Measurements from ENCODE around the gene OBSL1.

The OBSL1 gene

DNA sequence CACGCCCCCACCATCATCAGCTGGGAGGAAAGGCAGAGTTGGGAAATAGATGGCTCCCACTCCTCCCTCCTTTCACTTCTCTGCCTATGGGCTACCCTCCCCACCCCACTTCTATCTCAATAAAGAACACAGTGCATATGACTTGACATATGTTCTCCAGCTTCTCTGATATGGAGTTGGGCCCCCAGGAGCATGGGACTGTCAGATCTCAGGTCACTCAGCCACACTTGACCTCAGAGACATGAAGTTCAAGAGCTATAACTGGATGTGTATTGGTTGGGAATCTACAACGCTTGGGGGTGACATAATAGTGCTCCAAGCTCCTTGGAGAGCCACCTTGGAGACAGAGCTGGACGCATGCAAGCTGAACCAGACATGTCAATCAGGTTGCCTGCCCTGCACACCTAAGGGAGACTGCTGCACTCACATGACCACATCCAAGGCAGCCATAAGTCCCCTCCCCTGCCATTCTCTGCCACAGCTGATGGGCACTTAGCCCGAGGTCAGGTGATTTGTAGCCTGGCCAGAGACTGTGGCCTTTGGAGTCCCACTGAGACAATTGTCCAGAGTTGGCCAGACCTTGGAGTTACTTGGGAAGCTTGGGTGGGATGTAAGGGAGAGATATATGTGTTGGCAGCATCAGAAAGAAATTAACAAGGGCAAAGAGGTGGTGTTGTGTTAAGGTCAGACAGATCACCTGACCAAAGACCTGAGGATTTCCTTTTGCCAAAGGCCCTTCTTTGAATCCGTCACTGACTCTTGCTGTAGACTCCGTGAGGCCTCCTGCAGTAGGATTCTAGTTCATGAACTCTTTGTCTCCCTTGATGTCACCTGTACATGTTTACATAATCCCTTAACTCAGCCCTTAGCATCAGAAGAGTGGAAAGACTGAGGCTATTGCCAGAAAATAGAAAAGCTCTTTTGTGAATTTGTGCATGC, 4.5 kb upstream of the OBSL1 start:
- H2BK5ac ChIP-seq (ENCODE audit: low read length), result no peak overlapping the region
- H3K14ac ChIP-seq (ENCODE audit: low read length), result no peak overlapping the region
- peaks cover 0 to 3% (median 0%) of the 10 kb centered on the region in 3 experiments for H3K27me3 ChIP-seq (ENCODE audit: control insufficient read depth in 3 of 3, insufficient read depth in 3 of 3, low read depth in 1 of 3, low read length in 3 of 3)
- H4K8ac ChIP-seq (ENCODE audit: low read depth, low read length), result no peak overlapping the region
- DNase-seq (ENCODE audit: low spot score), result no peak
- no peak overlapping the region for H3K23ac ChIP-seq (ENCODE audit: low read depth, low read length, poor library complexity)
- no peak overlapping the region for H2BK120ac ChIP-seq (ENCODE audit: low read depth, low read length)
- peak overlapping the region; percentile 25 for H3K18ac ChIP-seq (ENCODE audit: low read length)
- peak overlapping the region in 1 of 2 donors; percentile 9 for H3K4me3 ChIP-seq (ENCODE audit: low read length in 2 of 2)
- H3K4me1 ChIP-seq (ENCODE audit: control insufficient read depth in 2 of 2, insufficient read depth in 1 of 2, low read depth in 1 of 2, low read length in 2 of 2), result peaks cover 25 to 27% of the 10 kb centered on the region in 2 donors
- no peaks in the 10 kb centered on the region for H3K79me1 ChIP-seq (ENCODE audit: low read depth, low read length)
- WGBS, 2 donors (ENCODE audit: extremely low coverage in 2 of 2, insufficient read length in 2 of 2, insufficient replicate concordance in 1 of 2), result no CpG with 5 or more reads among the region's 6 CpGs
- H3K27ac ChIP-seq (replicated peaks; ENCODE audit: low read length), result no peak overlapping the region
- no peak overlapping the region for H4K91ac ChIP-seq (ENCODE audit: low read depth, low read length, poor library complexity)
- no peaks in the 10 kb centered on the region for H3K9me3 ChIP-seq (replicated peaks in 1 of 2; ENCODE audit: control insufficient read depth in 2 of 2, insufficient read depth in 1 of 2, low read depth in 1 of 2, low read length in 2 of 2)
- peak overlapping the region; percentile 91 for H2AFZ ChIP-seq (ENCODE audit: low read length)
- H2BK12ac ChIP-seq (ENCODE audit: low read length), result peak overlapping the region; percentile 92
- H3K4me2 ChIP-seq (ENCODE audit: insufficient read depth, low read length, poor library complexity, severe bottlenecking), result no peak overlapping the region
- no peak overlapping the region for H3K9ac ChIP-seq (ENCODE audit: low read depth, low read length, poor library complexity)
- no peaks in the 10 kb centered on the region for H3K36me3 ChIP-seq (replicated peaks in 1 of 2; ENCODE audit: control insufficient read depth in 2 of 2, insufficient read depth in 2 of 2, low read length in 2 of 2)
- peak overlapping the region; percentile 55 for H2BK15ac ChIP-seq (ENCODE audit: low read length)
- H2AK5ac ChIP-seq (ENCODE audit: low read depth, low read length), result peak overlapping the region; percentile 81
- no peak overlapping the region for H3K4ac ChIP-seq (ENCODE audit: low read length)

DNA sequence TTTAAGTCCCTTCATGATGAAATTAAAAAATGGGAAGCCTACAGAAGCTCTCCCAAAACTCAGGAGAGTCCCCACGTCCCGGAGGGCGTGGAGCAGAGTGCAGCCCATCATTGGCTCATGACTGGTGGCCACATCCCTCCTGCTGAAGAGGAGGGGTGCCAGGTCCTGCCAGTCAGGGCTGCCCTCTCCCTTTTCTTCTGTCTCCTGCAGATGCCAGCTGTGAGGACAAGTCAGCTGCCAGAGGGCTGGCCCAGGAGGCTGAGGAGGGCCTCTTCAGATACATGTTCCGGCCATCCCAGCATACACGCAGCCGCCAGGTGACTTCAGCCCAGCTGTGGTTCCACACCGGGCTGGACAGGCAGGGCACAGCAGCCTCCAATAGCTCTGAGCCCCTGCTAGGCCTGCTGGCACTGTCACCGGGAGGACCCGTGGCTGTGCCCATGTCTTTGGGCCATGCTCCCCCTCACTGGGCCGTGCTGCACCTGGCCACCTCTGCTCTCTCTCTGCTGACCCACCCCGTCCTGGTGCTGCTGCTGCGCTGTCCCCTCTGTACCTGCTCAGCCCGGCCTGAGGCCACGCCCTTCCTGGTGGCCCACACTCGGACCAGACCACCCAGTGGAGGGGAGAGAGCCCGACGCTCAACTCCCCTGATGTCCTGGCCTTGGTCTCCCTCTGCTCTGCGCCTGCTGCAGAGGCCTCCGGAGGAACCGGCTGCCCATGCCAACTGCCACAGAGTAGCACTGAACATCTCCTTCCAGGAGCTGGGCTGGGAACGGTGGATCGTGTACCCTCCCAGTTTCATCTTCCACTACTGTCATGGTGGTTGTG, 3.4 kb upstream of the OBSL1 start:
- Histone ChIP-seq H2BK12ac (ENCODE audit: low read length) (peak overlapping the region; percentile 92), H3K9ac (ENCODE audit: low read depth, low read length, poor library complexity) (peak overlapping the region; percentile 24), H3K14ac (ENCODE audit: low read length) (peak overlapping the region; percentile 5), H3K4me2 (ENCODE audit: insufficient read depth, low read length, poor library complexity, severe bottlenecking) (no peak overlapping the region), H3K27me3 (ENCODE audit: control insufficient read depth in 3 of 3, insufficient read depth in 3 of 3, low read depth in 1 of 3, low read length in 3 of 3) (peaks cover 0 to 3% (median 2%) of the 10 kb centered on the region in 3 experiments), H3K79me1 (ENCODE audit: low read depth, low read length) (peaks cover 9% of the 10 kb centered on the region), H3K27ac (replicated peaks; ENCODE audit: low read length) (no peak overlapping the region), H4K91ac (ENCODE audit: low read depth, low read length, poor library complexity) (no peak overlapping the region), H3K4me1 (ENCODE audit: control insufficient read depth in 2 of 2, insufficient read depth in 1 of 2, low read depth in 1 of 2, low read length in 2 of 2) (peaks cover 25 to 30% of the 10 kb centered on the region in 2 donors), H4K8ac (ENCODE audit: low read depth, low read length) (peak overlapping the region; percentile 85), H2AK5ac (ENCODE audit: low read depth, low read length) (peak overlapping the region; percentile 81), H2AFZ (ENCODE audit: low read length) (no peak overlapping the region), H2BK15ac (ENCODE audit: low read length) (peak overlapping the region; percentile 55), H3K23ac (ENCODE audit: low read depth, low read length, poor library complexity) (peak overlapping the region; percentile 11), H3K9me3 (replicated peaks in 1 of 2; ENCODE audit: control insufficient read depth in 2 of 2, insufficient read depth in 1 of 2, low read depth in 1 of 2, low read length in 2 of 2) (no peaks in the 10 kb centered on the region), H2BK120ac (ENCODE audit: low read depth, low read length) (peak overlapping the region; percentile 82), H3K18ac (ENCODE audit: low read length) (peak overlapping the region; percentile 66), H3K4me3 (ENCODE audit: low read length in 2 of 2) (no peak overlapping the region), H2BK5ac (ENCODE audit: low read length) (peak overlapping the region; percentile 80), H3K36me3 (replicated peaks in 1 of 2; ENCODE audit: control insufficient read depth in 2 of 2, insufficient read depth in 2 of 2, low read length in 2 of 2) (peaks cover 0 to 5% of the 10 kb centered on the region in 2 donors), H3K4ac (ENCODE audit: low read length) (no peak overlapping the region)
- no CpG with 5 or more reads among the region's 22 CpGs for WGBS, 2 donors (ENCODE audit: extremely low coverage in 2 of 2, insufficient read length in 2 of 2, insufficient replicate concordance in 1 of 2)
- no peak for DNase-seq (ENCODE audit: low spot score)

DNA sequence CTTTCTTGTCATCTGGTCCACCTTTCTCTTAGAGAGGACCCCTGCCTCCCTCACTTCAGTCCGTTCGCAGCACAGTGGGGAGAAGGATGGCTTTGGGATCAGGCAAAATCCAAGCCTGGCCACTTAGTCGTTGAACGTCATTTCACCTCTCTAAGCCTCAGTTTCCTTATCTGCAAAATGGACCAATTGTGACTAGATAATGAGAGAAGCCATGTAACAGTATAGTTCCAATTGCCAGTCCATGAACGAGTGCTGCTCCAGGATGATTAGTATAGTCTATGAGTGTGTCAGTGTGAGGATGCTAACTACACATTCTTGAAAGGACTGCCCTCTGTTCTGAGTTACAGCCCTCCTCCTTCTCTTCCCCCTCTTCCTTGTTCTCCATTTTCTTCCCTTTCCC, 1.8 kb upstream of the OBSL1 start:
- H3K27me3 ChIP-seq (ENCODE audit: control insufficient read depth in 3 of 3, insufficient read depth in 3 of 3, low read depth in 1 of 3, low read length in 3 of 3), result peaks cover 0 to 3% (median 2%) of the 10 kb centered on the region in 3 experiments
- no peak overlapping the region for H3K4me3 ChIP-seq (ENCODE audit: low read length in 2 of 2)
- no peak overlapping the region for H3K27ac ChIP-seq (replicated peaks; ENCODE audit: low read length)
- H3K23ac ChIP-seq (ENCODE audit: low read depth, low read length, poor library complexity), result no peak overlapping the region
- H2BK15ac ChIP-seq (ENCODE audit: low read length), result no peak overlapping the region
- no peaks in the 10 kb centered on the region for H3K9me3 ChIP-seq (replicated peaks in 1 of 2; ENCODE audit: control insufficient read depth in 2 of 2, insufficient read depth in 1 of 2, low read depth in 1 of 2, low read length in 2 of 2)
- no peak overlapping the region for H4K91ac ChIP-seq (ENCODE audit: low read depth, low read length, poor library complexity)
- H3K9ac ChIP-seq (ENCODE audit: low read depth, low read length, poor library complexity), result no peak overlapping the region
- no peak overlapping the region for H4K8ac ChIP-seq (ENCODE audit: low read depth, low read length)
- H3K4ac ChIP-seq (ENCODE audit: low read length), result no peak overlapping the region
- peaks cover 2 to 18% of the 10 kb centered on the region in 2 donors for H3K36me3 ChIP-seq (replicated peaks in 1 of 2; ENCODE audit: control insufficient read depth in 2 of 2, insufficient read depth in 2 of 2, low read length in 2 of 2)
- no peak overlapping the region for H2AFZ ChIP-seq (ENCODE audit: low read length)
- H2BK120ac ChIP-seq (ENCODE audit: low read depth, low read length), result no peak overlapping the region
- peaks cover 20 to 22% of the 10 kb centered on the region in 2 donors for H3K4me1 ChIP-seq (ENCODE audit: control insufficient read depth in 2 of 2, insufficient read depth in 1 of 2, low read depth in 1 of 2, low read length in 2 of 2)
- H3K4me2 ChIP-seq (ENCODE audit: insufficient read depth, low read length, poor library complexity, severe bottlenecking), result no peak overlapping the region
- H2BK12ac ChIP-seq (ENCODE audit: low read length), result no peak overlapping the region
- no CpG with 5 or more reads among the region's 5 CpGs for WGBS, 2 donors (ENCODE audit: extremely low coverage in 2 of 2, insufficient read length in 2 of 2, insufficient replicate concordance in 1 of 2)
- DNase-seq (ENCODE audit: low spot score), result no peak
- no peak overlapping the region for H3K18ac ChIP-seq (ENCODE audit: low read length)
- H3K14ac ChIP-seq (ENCODE audit: low read length), result no peak overlapping the region
- H3K79me1 ChIP-seq (ENCODE audit: low read depth, low read length), result peaks cover 9% of the 10 kb centered on the region
- no peak overlapping the region for H2BK5ac ChIP-seq (ENCODE audit: low read length)
- H2AK5ac ChIP-seq (ENCODE audit: low read depth, low read length), result peak overlapping the region; percentile 87
